ENCODE results near the gene FRAS1.
"Not testable (repeated sequence)": the region's sequence is repeated elsewhere in the genome, so short reads cannot be mapped to it uniquely, and the experiment has no call there.

FRAS1 gene

GRCh38 chr4:78057135-78057599 is at the start of gene FRAS1:
FRAS1 (plus strand) TSS chr4:78057323; CDS start chr4:78058010, 687 bp downstream.
- no peak for DNase-seq

GRCh38 chr4:78011003-78011402 is 46.1 kb upstream of the FRAS1 start:
- not testable (repeated sequence) for DNase-seq

- DNase-seq: no peak
Observed at GRCh38 chr4:78014889-78015886, 41.9 kb upstream of the FRAS1 start.

GRCh38 chr4:78018271-78019049 is 38.7 kb upstream of the FRAS1 start:
- no peak for DNase-seq

- DNase-seq: no peak
Observed at GRCh38 chr4:78019414-78019813, 37.7 kb upstream of the FRAS1 start.

- no peak for DNase-seq
Observed at GRCh38 chr4:78020677-78021076, 36.4 kb upstream of the FRAS1 start.

- DNase-seq: no peak
Observed at GRCh38 chr4:78022517-78022916, 34.6 kb upstream of the FRAS1 start.

GRCh38 chr4:78024085-78024484 is 33.0 kb upstream of the FRAS1 start:
- DNase-seq: no peak

GRCh38 chr4:78024576-78025091 is 32.5 kb upstream of the FRAS1 start:
- DNase-seq: no peak

- no peak for DNase-seq
Observed at GRCh38 chr4:78031417-78031950, 25.6 kb upstream of the FRAS1 start.

GRCh38 chr4:78032446-78032845 is 24.7 kb upstream of the FRAS1 start:
- DNase-seq: no peak

- DNase-seq: no peak
Observed at GRCh38 chr4:78032929-78033328, 24.2 kb upstream of the FRAS1 start.

GRCh38 chr4:78033861-78034260 is 23.3 kb upstream of the FRAS1 start:
- no peak for DNase-seq

- no peak for DNase-seq
Observed at GRCh38 chr4:78038704-78039103, 18.4 kb upstream of the FRAS1 start.

- DNase-seq: no peak
Observed at GRCh38 chr4:78039678-78040077, 17.4 kb upstream of the FRAS1 start.

- DNase-seq: no peak
Observed at GRCh38 chr4:78040431-78040830, 16.7 kb upstream of the FRAS1 start.

- DNase-seq: no peak
Observed at GRCh38 chr4:78047366-78047765, 9.8 kb upstream of the FRAS1 start.

- peak; percentile 17 for DNase-seq
Observed at GRCh38 chr4:78056265-78057129, 626 bp upstream of the FRAS1 start.

- no peak for DNase-seq
Observed at GRCh38 chr4:78057600-78058550, 752 bp downstream of the FRAS1 start.

GRCh38 chr4:78058591-78059523 is 1.7 kb downstream of the FRAS1 start:
- no peak for DNase-seq
